WTC11 (cell line): ENCODE measurements around the gene STAC. TPM values are rescaled to one million over a fixed set of nuclear protein-coding genes. Genes with fewer than 3 reads are reported as not detected.

Experiments
- ATAC-seq: fragments of 200-7000 bp; cut with Tn5 transposase; 2 replicates; pipeline ENCODE4 v1.10.0; 2021; ENCODE audit warnings: mild to moderate bottlenecking, moderate library complexity
- CTCF ChIA-PET: fragments of 300-600 bp; sonication (Branson Sonifier 250); formaldehyde crosslinking; loops from one replicate; lab custom pipeline; 2021; ENCODE audit warnings: antibody characterized with exemption; lab: Charles Lee
- POLR2A ChIA-PET: fragments of 350-600 bp; sonication (Branson Sonifier 250); formaldehyde crosslinking; loops from one replicate; lab custom pipeline; 2021; ENCODE audit warnings: antibody characterized with exemption; lab: Charles Lee
- DNase-seq: peaks from one replicate; pipeline ENCODE4 v3.0.0; 2021; ENCODE audit warnings: low spot score
- H3K27ac Mint-ChIP-seq: 2 replicates; pipeline ENCODE4 v1.8.0; 2021; ENCODE audit warnings: mixed read lengths
- H3K27me3 Mint-ChIP-seq: 2 replicates; pipeline ENCODE4 v1.8.0; 2021; ENCODE audit warnings: low read depth, mild to moderate bottlenecking, moderate library complexity, mixed read lengths
- H3K36me3 Mint-ChIP-seq: 2 replicates; pipeline ENCODE4 v1.8.0; 2021; ENCODE audit warnings: mixed read lengths
- H3K4me1 Mint-ChIP-seq: 2 replicates; pipeline ENCODE4 v1.8.0; 2022; ENCODE audit warnings: mixed read lengths
- H3K4me3 Mint-ChIP-seq: 2 replicates; pipeline ENCODE4 v1.8.0; 2021; ENCODE audit warnings: mild to moderate bottlenecking, moderate library complexity, mixed read lengths
- H3K9me3 Mint-ChIP-seq: 2 replicates; pipeline ENCODE4 v1.8.0; 2021; ENCODE audit warnings: mixed read lengths
- ATF1 ChIP-seq: sonication (generic); formaldehyde crosslinking; IDR thresholded peaks from 2 replicates; pipeline ENCODE4 v1.8.1; 2023; ENCODE audit warnings: mild to moderate bottlenecking, moderate library complexity, missing genetic modification reagents
- CREB1 ChIP-seq: sonication (generic); formaldehyde crosslinking; IDR thresholded peaks from 2 replicates; pipeline ENCODE4 v1.8.0; 2023; ENCODE audit warnings: mild to moderate bottlenecking, missing genetic modification reagents
- FOXJ3 ChIP-seq: sonication (generic); formaldehyde crosslinking; IDR thresholded peaks from 2 replicates; pipeline ENCODE4 v1.9.0; 2021; ENCODE audit warnings: missing genetic modification reagents, mild to moderate bottlenecking, borderline replicate concordance
- GTF2I ChIP-seq: fragments of 250-450 bp; sonication (Bioruptor Pico); conservative IDR thresholded peaks from 2 replicates; pipeline ENCODE4 v1.4.0; 2021; ENCODE audit warnings: mild to moderate bottlenecking
- NFYB ChIP-seq: sonication (generic); formaldehyde crosslinking; conservative IDR thresholded peaks from 2 replicates; pipeline ENCODE4 v1.8.0; 2022; ENCODE audit warnings: low read depth, missing genetic modification reagents
- NR2C2 ChIP-seq: sonication (generic); formaldehyde crosslinking; IDR thresholded peaks from 2 replicates; pipeline ENCODE4 v1.8.0; 2022; ENCODE audit warnings: mild to moderate bottlenecking, missing genetic modification reagents
- NR3C1 ChIP-seq: sonication (generic); formaldehyde crosslinking; conservative IDR thresholded peaks from 2 replicates; pipeline ENCODE4 v1.8.1; 2023; ENCODE audit warnings: low read depth, mild to moderate bottlenecking, missing genetic modification reagents
- OVOL2 ChIP-seq: fragments of 250-450 bp; sonication (Bioruptor Pico); IDR thresholded peaks from 2 replicates; pipeline ENCODE4 v1.9.0; 2021; ENCODE audit warnings: mild to moderate bottlenecking, borderline replicate concordance
- RORB ChIP-seq: fragments of 250-450 bp; sonication (Bioruptor Pico); IDR thresholded peaks from 2 replicates; pipeline ENCODE4 v1.9.0; 2021; ENCODE audit warnings: mild to moderate bottlenecking
- SMAD3 ChIP-seq: sonication (generic); formaldehyde crosslinking; IDR thresholded peaks from 2 replicates; pipeline ENCODE4 v1.8.0; 2022; ENCODE audit warnings: missing genetic modification reagents, mild to moderate bottlenecking, borderline replicate concordance
- TCF7 ChIP-seq: sonication (generic); formaldehyde crosslinking; IDR thresholded peaks from 2 replicates; pipeline ENCODE4 v1.8.0; 2022; ENCODE audit warnings: mild to moderate bottlenecking, low read depth, missing genetic modification reagents, moderate library complexity
- ZNF232 ChIP-seq: sonication (generic); formaldehyde crosslinking; IDR thresholded peaks from 2 replicates; pipeline ENCODE4 v1.8.0; 2022; ENCODE audit warnings: mild to moderate bottlenecking, missing genetic modification reagents
- total RNA-seq: library from RNA; stranded (reverse); gene quantifications from 3 replicates; pipeline ENCODE4 v1.2.3, GENCODE V29; 2021
- TF ChIP-seq, protein P1 (sequence below): sonication (generic); formaldehyde crosslinking; IDR thresholded peaks from 2 replicates; pipeline ENCODE4 v1.8.1; 2022; ENCODE audit warnings: missing genetic modification reagents, borderline replicate concordance
- TF ChIP-seq, protein P2 (sequence below): sonication (generic); formaldehyde crosslinking; IDR thresholded peaks from 2 replicates; pipeline ENCODE4 v1.8.1; 2022; ENCODE audit warnings: mild to moderate bottlenecking, moderate library complexity, missing genetic modification reagents
- TF ChIP-seq, protein P3 (sequence below): sonication (generic); formaldehyde crosslinking; IDR thresholded peaks from 2 replicates; pipeline ENCODE4 v1.8.1; 2022; ENCODE audit warnings: low read depth, missing genetic modification reagents, borderline replicate concordance
- TF ChIP-seq, protein P4 (sequence below): sonication (generic); formaldehyde crosslinking; IDR thresholded peaks from 2 replicates; pipeline ENCODE4 v1.8.1; 2022; ENCODE audit warnings: low read depth, mild to moderate bottlenecking, moderate library complexity, missing genetic modification reagents, borderline replicate concordance
- TF ChIP-seq, protein P5 (sequence below): sonication (generic); formaldehyde crosslinking; IDR thresholded peaks from 2 replicates; pipeline ENCODE4 v1.8.0; 2023; ENCODE audit warnings: mild to moderate bottlenecking, missing genetic modification reagents
- TF ChIP-seq, protein P6 (sequence below): sonication (generic); formaldehyde crosslinking; IDR thresholded peaks from 2 replicates; pipeline ENCODE4 v1.8.1; 2023; ENCODE audit warnings: mild to moderate bottlenecking, missing genetic modification reagents, borderline replicate concordance
- TF ChIP-seq, protein P7 (sequence below): sonication (generic); formaldehyde crosslinking; IDR thresholded peaks from 2 replicates; pipeline ENCODE4 v1.8.0; 2022; ENCODE audit warnings: missing genetic modification reagents

The STAC gene
- total RNA-seq, 1 experiment from 2014 or later: 5.6 TPM

DNA sequence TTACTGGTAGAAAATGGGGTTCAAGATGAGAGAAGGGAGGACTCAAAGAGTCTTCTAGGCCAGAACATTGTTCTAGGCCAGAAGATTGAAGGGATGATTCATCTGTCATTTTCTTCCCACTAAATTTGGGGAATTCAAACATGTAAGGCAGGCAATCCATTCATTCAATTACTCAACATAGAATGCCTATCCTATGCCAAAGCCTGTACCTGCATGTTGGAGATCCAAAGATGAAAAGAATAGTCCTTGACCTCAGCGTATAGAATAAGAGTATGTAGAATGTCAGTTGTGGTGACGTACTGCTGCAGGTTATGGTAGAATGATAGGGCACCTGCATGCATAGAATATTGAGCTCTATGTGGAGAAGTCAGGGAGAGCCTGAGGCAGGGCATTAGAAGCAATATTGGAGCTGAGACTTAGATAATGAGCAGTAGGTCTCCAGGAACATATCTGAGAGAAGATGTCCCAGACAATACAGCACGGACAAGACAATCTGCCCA lies 49.7 kb downstream of the STAC start:
- DNase-seq: no peak
- no peaks in the 10 kb centered on the region for H3K4me1 Mint-ChIP-seq
- H3K9me3 Mint-ChIP-seq: no peaks in the 10 kb centered on the region
- H3K4me3 Mint-ChIP-seq: no peak overlapping the region
- POLR2A ChIA-PET: no interaction called here
- H3K36me3 Mint-ChIP-seq: no peaks in the 10 kb centered on the region
- ATAC-seq: no peak
- no peak overlapping the region for H3K27ac Mint-ChIP-seq
- TF ChIP-seq, protein P1, sequence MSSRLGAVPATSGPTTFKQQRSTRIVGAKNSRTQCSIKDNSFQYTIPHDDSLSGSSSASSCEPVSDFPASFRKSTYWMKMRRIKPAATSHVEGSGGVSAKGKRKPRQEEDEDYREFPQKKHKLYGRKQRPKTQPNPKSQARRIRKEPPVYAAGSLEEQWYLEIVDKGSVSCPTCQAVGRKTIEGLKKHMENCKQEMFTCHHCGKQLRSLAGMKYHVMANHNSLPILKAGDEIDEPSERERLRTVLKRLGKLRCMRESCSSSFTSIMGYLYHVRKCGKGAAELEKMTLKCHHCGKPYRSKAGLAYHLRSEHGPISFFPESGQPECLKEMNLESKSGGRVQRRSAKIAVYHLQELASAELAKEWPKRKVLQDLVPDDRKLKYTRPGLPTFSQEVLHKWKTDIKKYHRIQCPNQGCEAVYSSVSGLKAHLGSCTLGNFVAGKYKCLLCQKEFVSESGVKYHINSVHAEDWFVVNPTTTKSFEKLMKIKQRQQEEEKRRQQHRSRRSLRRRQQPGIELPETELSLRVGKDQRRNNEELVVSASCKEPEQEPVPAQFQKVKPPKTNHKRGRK (CRISPR knock-in tag): no peak
- TF ChIP-seq SMAD3 (CRISPR knock-in tag): no peak
- TF ChIP-seq, all 79 proteins: peak for 0
- no peaks in the 10 kb centered on the region for H3K27me3 Mint-ChIP-seq
- CTCF ChIA-PET: no interaction called here

DNA sequence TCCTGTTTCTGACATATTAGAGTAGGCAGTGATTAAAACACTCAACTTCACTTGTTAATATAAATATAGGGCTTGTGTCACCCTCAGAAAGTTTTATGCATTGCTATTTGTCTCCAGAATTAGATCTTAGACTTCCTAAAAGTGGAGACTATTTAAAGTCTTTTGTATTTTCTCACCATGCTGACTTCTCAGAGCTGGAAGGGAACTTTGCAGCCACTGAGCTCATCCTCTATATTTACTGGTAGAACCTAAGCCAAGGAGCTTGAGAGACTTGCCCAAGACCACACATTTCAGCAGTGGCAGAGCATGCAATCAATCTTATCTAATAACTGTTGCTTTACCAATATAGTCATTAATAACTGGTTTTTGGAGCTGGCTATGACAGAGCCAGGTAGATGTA lies 53.2 kb downstream of the STAC start:
- H3K4me3 Mint-ChIP-seq: no peak overlapping the region
- no peaks in the 10 kb centered on the region for H3K36me3 Mint-ChIP-seq
- no peaks in the 10 kb centered on the region for H3K27me3 Mint-ChIP-seq
- ChIA-PET CTCF (no interaction called here), POLR2A (no interaction called here)
- H3K27ac Mint-ChIP-seq: no peak overlapping the region
- DNase-seq: no peak
- ATAC-seq: no peak
- no peaks in the 10 kb centered on the region for H3K4me1 Mint-ChIP-seq
- TF ChIP-seq, protein P2, sequence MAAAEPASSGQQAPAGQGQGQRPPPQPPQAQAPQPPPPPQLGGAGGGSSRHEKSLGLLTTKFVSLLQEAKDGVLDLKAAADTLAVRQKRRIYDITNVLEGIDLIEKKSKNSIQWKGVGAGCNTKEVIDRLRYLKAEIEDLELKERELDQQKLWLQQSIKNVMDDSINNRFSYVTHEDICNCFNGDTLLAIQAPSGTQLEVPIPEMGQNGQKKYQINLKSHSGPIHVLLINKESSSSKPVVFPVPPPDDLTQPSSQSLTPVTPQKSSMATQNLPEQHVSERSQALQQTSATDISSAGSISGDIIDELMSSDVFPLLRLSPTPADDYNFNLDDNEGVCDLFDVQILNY (CRISPR knock-in tag): no peak
- TF ChIP-seq, protein P3, sequence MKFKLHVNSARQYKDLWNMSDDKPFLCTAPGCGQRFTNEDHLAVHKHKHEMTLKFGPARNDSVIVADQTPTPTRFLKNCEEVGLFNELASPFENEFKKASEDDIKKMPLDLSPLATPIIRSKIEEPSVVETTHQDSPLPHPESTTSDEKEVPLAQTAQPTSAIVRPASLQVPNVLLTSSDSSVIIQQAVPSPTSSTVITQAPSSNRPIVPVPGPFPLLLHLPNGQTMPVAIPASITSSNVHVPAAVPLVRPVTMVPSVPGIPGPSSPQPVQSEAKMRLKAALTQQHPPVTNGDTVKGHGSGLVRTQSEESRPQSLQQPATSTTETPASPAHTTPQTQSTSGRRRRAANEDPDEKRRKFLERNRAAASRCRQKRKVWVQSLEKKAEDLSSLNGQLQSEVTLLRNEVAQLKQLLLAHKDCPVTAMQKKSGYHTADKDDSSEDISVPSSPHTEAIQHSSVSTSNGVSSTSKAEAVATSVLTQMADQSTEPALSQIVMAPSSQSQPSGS (CRISPR knock-in tag): no peak
- TF ChIP-seq CREB1 (CRISPR knock-in tag) (no peak), ZNF232 (CRISPR knock-in tag) (no peak), FOXJ3 (CRISPR knock-in tag) (no peak), NR2C2 (no peak), TCF7 (CRISPR knock-in tag) (no peak), NFYB (CRISPR knock-in tag) (no peak), RORB (CRISPR knock-in tag) (no peak), OVOL2 (CRISPR knock-in tag) (no peak), NR3C1 (CRISPR knock-in tag) (no peak), ATF1 (no peak), GTF2I (CRISPR knock-in tag) (no peak)
- TF ChIP-seq, protein P4, sequence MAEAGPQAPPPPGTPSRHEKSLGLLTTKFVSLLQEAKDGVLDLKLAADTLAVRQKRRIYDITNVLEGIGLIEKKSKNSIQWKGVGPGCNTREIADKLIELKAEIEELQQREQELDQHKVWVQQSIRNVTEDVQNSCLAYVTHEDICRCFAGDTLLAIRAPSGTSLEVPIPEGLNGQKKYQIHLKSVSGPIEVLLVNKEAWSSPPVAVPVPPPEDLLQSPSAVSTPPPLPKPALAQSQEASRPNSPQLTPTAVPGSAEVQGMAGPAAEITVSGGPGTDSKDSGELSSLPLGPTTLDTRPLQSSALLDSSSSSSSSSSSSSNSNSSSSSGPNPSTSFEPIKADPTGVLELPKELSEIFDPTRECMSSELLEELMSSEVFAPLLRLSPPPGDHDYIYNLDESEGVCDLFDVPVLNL: no peak
- TF ChIP-seq, protein P5, sequence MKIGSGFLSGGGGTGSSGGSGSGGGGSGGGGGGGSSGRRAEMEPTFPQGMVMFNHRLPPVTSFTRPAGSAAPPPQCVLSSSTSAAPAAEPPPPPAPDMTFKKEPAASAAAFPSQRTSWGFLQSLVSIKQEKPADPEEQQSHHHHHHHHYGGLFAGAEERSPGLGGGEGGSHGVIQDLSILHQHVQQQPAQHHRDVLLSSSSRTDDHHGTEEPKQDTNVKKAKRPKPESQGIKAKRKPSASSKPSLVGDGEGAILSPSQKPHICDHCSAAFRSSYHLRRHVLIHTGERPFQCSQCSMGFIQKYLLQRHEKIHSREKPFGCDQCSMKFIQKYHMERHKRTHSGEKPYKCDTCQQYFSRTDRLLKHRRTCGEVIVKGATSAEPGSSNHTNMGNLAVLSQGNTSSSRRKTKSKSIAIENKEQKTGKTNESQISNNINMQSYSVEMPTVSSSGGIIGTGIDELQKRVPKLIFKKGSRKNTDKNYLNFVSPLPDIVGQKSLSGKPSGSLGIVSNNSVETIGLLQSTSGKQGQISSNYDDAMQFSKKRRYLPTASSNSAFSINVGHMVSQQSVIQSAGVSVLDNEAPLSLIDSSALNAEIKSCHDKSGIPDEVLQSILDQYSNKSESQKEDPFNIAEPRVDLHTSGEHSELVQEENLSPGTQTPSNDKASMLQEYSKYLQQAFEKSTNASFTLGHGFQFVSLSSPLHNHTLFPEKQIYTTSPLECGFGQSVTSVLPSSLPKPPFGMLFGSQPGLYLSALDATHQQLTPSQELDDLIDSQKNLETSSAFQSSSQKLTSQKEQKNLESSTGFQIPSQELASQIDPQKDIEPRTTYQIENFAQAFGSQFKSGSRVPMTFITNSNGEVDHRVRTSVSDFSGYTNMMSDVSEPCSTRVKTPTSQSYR: no peak
- TF ChIP-seq, protein P6, sequence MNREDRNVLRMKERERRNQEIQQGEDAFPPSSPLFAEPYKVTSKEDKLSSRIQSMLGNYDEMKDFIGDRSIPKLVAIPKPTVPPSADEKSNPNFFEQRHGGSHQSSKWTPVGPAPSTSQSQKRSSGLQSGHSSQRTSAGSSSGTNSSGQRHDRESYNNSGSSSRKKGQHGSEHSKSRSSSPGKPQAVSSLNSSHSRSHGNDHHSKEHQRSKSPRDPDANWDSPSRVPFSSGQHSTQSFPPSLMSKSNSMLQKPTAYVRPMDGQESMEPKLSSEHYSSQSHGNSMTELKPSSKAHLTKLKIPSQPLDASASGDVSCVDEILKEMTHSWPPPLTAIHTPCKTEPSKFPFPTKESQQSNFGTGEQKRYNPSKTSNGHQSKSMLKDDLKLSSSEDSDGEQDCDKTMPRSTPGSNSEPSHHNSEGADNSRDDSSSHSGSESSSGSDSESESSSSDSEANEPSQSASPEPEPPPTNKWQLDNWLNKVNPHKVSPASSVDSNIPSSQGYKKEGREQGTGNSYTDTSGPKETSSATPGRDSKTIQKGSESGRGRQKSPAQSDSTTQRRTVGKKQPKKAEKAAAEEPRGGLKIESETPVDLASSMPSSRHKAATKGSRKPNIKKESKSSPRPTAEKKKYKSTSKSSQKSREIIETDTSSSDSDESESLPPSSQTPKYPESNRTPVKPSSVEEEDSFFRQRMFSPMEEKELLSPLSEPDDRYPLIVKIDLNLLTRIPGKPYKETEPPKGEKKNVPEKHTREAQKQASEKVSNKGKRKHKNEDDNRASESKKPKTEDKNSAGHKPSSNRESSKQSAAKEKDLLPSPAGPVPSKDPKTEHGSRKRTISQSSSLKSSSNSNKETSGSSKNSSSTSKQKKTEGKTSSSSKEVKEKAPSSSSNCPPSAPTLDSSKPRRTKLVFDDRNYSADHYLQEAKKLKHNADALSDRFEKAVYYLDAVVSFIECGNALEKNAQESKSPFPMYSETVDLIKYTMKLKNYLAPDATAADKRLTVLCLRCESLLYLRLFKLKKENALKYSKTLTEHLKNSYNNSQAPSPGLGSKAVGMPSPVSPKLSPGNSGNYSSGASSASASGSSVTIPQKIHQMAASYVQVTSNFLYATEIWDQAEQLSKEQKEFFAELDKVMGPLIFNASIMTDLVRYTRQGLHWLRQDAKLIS: no peak
- TF ChIP-seq, protein P7, sequence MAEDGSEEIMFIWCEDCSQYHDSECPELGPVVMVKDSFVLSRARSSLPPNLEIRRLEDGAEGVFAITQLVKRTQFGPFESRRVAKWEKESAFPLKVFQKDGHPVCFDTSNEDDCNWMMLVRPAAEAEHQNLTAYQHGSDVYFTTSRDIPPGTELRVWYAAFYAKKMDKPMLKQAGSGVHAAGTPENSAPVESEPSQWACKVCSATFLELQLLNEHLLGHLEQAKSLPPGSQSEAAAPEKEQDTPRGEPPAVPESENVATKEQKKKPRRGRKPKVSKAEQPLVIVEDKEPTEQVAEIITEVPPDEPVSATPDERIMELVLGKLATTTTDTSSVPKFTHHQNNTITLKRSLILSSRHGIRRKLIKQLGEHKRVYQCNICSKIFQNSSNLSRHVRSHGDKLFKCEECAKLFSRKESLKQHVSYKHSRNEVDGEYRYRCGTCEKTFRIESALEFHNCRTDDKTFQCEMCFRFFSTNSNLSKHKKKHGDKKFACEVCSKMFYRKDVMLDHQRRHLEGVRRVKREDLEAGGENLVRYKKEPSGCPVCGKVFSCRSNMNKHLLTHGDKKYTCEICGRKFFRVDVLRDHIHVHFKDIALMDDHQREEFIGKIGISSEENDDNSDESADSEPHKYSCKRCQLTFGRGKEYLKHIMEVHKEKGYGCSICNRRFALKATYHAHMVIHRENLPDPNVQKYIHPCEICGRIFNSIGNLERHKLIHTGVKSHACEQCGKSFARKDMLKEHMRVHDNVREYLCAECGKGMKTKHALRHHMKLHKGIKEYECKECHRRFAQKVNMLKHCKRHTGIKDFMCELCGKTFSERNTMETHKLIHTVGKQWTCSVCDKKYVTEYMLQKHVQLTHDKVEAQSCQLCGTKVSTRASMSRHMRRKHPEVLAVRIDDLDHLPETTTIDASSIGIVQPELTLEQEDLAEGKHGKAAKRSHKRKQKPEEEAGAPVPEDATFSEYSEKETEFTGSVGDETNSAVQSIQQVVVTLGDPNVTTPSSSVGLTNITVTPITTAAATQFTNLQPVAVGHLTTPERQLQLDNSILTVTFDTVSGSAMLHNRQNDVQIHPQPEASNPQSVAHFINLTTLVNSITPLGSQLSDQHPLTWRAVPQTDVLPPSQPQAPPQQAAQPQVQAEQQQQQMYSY (CRISPR knock-in tag): no peak
- H3K9me3 Mint-ChIP-seq: no peaks in the 10 kb centered on the region
